ENCODE results near the gene LST1.

Gene LST1

DNA sequence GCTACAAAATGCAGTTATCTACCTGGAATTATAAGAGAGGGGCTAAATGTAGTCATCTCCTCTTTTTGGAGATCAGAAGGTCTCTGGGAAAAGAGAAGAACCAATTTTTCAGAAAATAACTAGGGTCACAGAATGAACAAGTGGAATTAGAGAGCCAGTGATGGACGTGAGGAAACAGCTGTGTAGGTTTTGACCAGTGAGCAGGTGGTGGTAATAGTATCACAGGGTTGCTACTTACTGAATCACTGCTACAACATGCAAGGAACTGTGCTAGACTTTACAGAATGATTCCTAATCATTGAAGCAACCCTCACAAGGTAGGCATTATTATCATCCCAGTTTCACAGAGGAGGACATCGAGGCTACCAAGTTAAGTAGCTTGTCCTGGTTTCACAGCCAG, 41.4 kb upstream of the LST1 start:
- no peak for DNase-seq (ENCODE audit: low read depth)
- TF ChIP-seq, protein P1, sequence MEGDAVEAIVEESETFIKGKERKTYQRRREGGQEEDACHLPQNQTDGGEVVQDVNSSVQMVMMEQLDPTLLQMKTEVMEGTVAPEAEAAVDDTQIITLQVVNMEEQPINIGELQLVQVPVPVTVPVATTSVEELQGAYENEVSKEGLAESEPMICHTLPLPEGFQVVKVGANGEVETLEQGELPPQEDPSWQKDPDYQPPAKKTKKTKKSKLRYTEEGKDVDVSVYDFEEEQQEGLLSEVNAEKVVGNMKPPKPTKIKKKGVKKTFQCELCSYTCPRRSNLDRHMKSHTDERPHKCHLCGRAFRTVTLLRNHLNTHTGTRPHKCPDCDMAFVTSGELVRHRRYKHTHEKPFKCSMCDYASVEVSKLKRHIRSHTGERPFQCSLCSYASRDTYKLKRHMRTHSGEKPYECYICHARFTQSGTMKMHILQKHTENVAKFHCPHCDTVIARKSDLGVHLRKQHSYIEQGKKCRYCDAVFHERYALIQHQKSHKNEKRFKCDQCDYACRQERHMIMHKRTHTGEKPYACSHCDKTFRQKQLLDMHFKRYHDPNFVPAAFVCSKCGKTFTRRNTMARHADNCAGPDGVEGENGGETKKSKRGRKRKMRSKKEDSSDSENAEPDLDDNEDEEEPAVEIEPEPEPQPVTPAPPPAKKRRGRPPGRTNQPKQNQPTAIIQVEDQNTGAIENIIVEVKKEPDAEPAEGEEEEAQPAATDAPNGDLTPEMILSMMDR (conservative IDR thresholded peaks at IDR 0.05; ENCODE audit: low read length) = no peak
- no peak overlapping the region for H3K4me3 ChIP-seq (ENCODE audit: low read length)

DNA sequence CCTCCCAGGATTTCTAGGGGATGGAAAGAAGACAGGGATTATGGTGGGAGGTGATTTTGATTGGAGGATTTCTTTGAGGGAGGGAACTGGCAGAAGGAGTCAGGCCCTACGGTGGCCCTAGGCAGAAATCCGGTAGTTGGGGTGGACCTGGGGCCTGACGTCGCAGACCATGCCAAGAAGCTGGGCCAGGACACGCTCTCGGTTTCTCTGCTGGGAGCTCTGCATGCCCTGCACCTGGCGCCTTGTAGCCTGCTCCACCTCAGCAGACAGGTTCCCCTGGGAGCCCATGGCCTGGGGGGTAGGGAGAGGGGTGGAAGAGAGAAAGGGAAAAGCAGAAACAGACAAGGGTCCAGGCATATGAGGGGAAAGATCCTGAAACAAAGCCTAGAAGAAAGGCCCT, 40.8 kb upstream of the LST1 start:
- H3K4me3 ChIP-seq (ENCODE audit: low read length) = no peak overlapping the region
- no peak for DNase-seq (ENCODE audit: low read depth)
- TF ChIP-seq, protein P1 (conservative IDR thresholded peaks at IDR 0.05; ENCODE audit: low read length) = no peak

DNA sequence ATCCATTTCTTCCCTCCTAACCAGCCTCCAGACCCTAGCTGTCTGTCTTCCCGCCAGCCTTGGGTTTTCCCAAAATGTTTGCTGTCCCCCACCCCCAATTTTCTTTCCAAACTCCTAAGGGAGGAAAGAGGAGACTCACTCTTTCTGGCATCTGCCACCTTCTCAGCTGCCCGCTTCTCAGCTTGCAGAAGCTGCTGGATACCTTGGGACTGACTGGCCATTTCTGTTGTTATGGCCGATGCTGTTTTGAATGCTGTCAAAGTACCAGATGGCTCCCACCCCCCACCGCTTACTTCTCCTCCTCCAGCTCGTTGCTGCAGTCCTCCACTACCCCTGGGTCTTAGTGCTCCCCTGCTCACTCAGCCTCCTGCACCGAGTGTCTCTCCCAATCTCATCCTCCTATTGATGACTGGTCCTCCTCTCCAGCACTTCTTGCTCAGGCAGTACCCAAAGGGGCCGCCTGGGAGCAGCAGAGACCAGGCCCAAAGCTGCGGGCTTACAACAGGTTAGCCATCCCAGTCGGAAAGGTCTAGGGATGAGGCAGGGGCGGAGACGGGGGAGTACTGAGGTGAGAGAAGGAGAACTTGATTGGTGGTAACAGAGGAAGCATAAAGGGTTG, 39.6 kb upstream of the LST1 start, which contains the start of gene ATP6V1G2:
TSS of gene ATP6V1G2 (minus strand) at position 270 of the 619 bp plus-strand sequence. CDS start at position 221, 49 bp downstream.
- DNase-seq (ENCODE audit: low read depth) = peak; percentile 91
- TF ChIP-seq, protein P1 (conservative IDR thresholded peaks at IDR 0.05; ENCODE audit: low read length) = peak; percentile 98
- H3K4me3 ChIP-seq (ENCODE audit: low read length) = peak within 1 kb of the TSS; percentile 66

DNA sequence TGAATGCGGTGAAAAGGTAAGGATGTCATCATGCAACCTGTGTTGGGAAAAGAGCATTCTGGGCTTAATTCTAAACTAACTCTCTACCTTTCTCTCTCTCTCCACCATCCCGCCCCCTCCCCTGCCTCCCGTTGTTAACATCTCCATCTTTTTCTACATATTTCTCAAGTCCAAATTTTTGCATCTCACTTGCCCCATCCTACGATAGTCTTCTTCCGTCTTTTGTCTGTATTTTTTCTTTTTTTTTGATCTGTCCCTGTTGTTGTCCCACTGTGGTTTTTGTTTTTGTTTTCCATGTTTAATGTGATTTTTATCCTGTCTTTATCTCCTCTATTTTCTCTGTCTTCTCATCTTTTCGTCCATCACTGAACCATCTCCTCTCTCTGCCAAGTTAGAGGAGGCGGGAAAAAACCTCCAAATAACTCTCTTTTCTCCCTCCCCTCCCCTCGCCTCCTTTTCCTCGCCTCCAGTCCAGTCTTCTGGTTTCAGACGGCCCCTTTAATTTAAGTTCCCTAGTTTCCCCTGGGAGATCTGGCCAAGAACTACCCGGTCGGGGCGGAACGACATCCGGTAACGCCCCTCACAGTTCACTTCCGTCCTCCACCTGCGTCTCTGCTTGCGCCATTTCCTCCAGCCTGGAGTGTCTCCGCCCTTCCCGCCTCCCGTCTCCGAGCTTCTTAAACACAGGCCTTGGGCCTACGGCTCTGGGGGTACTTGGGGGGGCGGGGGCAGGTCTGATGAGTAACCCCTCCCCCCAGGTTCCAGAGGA, 38.9 kb upstream of the LST1 start, which contains the start of gene NFKBIL1:
TSS of gene NFKBIL1 (plus strand) at position 651 of the 769 bp plus-strand sequence. CDS start at position 738, 87 bp downstream.
- peak; percentile 98 for DNase-seq (ENCODE audit: low read depth)
- H3K4me3 ChIP-seq (ENCODE audit: low read length) = peak within 1 kb of the TSS; percentile 66
- TF ChIP-seq, protein P1 (conservative IDR thresholded peaks at IDR 0.05; ENCODE audit: low read length) = no peak

DNA sequence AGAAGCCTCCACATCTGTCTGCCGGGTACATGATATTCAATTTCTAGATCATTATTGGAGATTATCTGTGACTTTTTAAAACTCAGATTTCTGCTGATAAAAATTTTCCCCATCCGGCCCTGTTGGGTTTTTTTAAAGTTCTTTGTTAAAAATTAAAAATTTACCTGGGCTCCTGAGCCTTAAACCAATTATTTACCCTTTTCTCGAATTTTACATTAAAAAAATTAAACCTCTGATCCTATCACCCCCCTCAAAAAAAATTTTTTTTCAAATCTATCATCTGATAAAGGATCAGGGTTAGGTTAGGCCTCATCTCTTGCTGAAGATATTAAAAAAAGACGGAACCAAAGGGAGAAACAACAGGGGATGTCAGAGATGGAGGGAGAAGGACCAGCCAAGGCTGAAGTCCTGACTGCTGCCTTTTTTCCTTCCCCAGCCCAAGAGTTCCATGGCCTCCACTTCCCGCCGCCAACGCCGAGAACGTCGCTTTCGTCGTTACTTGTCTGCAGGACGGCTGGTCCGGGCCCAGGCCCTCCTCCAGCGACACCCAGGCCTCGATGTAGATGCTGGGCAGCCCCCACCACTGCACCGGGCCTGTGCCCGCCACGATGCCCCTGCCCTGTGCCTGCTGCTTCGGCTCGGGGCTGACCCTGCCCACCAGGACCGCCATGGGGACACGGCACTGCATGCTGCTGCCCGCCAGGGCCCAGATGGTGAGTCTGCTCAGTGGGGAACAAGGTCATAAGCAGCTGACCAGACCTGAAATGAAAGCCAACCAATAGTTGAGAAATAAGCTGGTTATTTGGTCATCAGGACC, 38.1 kb upstream of the LST1 start:
- TF ChIP-seq, protein P1 (conservative IDR thresholded peaks at IDR 0.05; ENCODE audit: low read length) = no peak
- no peak for DNase-seq (ENCODE audit: low read depth)
- peak overlapping the region; percentile 66 for H3K4me3 ChIP-seq (ENCODE audit: low read length)

DNA sequence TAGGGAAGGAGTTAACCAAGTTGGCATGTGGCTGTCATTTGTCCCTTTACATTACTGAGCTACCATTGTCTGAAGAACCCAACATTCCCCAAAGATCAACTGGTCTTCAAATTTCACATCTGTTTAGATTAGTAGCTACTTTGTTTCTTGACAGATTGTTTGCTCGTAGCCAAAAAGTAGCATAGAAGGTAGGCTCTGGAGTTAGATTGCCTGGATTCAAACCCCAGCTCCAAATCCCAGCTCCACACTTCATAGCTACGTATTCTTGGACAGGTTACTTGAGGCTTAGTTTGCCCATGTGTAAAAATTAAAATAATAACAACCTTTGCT, 37.6 kb upstream of the LST1 start:
- no peak for DNase-seq (ENCODE audit: low read depth)
- TF ChIP-seq, protein P1 (conservative IDR thresholded peaks at IDR 0.05; ENCODE audit: low read length) = no peak
- H3K4me3 ChIP-seq (ENCODE audit: low read length) = peak overlapping the region; percentile 66

Measured in AG10803 (cell line).